ENCODE data around the gene MYO1E.

Gene MYO1E

GRCh38 chr15:59194639-59195325 lies 177.9 kb downstream of the MYO1E start:
- no peak for DNase-seq (ENCODE audit: low read depth in 2 of 2)

- no peak for DNase-seq (ENCODE audit: low read depth in 2 of 2)
Observed at GRCh38 chr15:59191855-59192237, 180.8 kb downstream of the MYO1E start.

- no peak for DNase-seq (ENCODE audit: low read depth in 2 of 2)
Observed at GRCh38 chr15:59190291-59190690, 182.4 kb downstream of the MYO1E start.

GRCh38 chr15:59189241-59189640 lies 183.4 kb downstream of the MYO1E start:
- DNase-seq (ENCODE audit: low read depth in 2 of 2) = no peak

GRCh38 chr15:59186501-59186900 lies 186.2 kb downstream of the MYO1E start:
- no peak for DNase-seq (ENCODE audit: low read depth in 2 of 2)

GRCh38 chr15:59185725-59186124 lies 186.9 kb downstream of the MYO1E start:
- DNase-seq (ENCODE audit: low read depth in 2 of 2) = no peak

GRCh38 chr15:59180945-59181600 lies 191.6 kb downstream of the MYO1E start:
- no peak for DNase-seq (ENCODE audit: low read depth in 2 of 2)

- no peak for DNase-seq (ENCODE audit: low read depth in 2 of 2)
Observed at GRCh38 chr15:59179717-59180116, 193.0 kb downstream of the MYO1E start.

GRCh38 chr15:59178151-59178695 lies 194.4 kb downstream of the MYO1E start:
- DNase-seq (ENCODE audit: low read depth in 2 of 2) = no peak

- no peak for DNase-seq (ENCODE audit: low read depth in 2 of 2)
Observed at GRCh38 chr15:59177317-59177660, 195.4 kb downstream of the MYO1E start.

- DNase-seq (ENCODE audit: low read depth in 2 of 2) = no peak
Observed at GRCh38 chr15:59176653-59177316, 195.9 kb downstream of the MYO1E start.

GRCh38 chr15:59174835-59175831 lies 197.5 kb downstream of the MYO1E start:
- no peak for DNase-seq (ENCODE audit: low read depth in 2 of 2)

GRCh38 chr15:59174151-59174834 lies 198.4 kb downstream of the MYO1E start:
- DNase-seq (ENCODE audit: low read depth in 2 of 2) = no peak

GRCh38 chr15:59173194-59173593 lies 199.5 kb downstream of the MYO1E start:
- DNase-seq (ENCODE audit: low read depth in 2 of 2) = no peak

GRCh38 chr15:59172289-59172901 lies 200.3 kb downstream of the MYO1E start:
- no peak for DNase-seq (ENCODE audit: low read depth in 2 of 2)

- DNase-seq (ENCODE audit: low read depth in 2 of 2) = no peak
Observed at GRCh38 chr15:59171067-59171397, 201.6 kb downstream of the MYO1E start.

- no peak for DNase-seq (ENCODE audit: low read depth in 2 of 2)
Observed at GRCh38 chr15:59170295-59171066, 202.2 kb downstream of the MYO1E start.

GRCh38 chr15:59169251-59169708 lies 203.4 kb downstream of the MYO1E start:
- DNase-seq (ENCODE audit: low read depth in 2 of 2) = no peak

- DNase-seq (ENCODE audit: low read depth in 2 of 2) = no peak
Observed at GRCh38 chr15:59168536-59168935, 204.1 kb downstream of the MYO1E start.

Measured in stimulated activated CD8-positive, alpha-beta memory T cell treated with anti-CD3 and anti-CD28 coated beads, Interleukin-2, amount 100 ng/mL, for 1 hour (primary cell).